SK-N-SH (cell line): ENCODE results near the gene PSMD7. TPM values are rescaled to one million over a fixed set of nuclear protein-coding genes. Genes with fewer than 3 reads are reported as not detected.

ENCODE experiments used
- CTCF ChIA-PET: fragments of 300-600, 350-600 bp; formaldehyde crosslinking; extraction: SDS; loops from one replicate; lab custom pipeline; 2021; lab: Yijun Ruan, JAX
- POLR2A ChIA-PET: fragments of 350-600 bp; sonication (Branson Sonifier 250); formaldehyde crosslinking; extraction: SDS; loops from one replicate; lab custom pipeline; 2020; ENCODE audit warnings: antibody characterized with exemption, inconsistent platforms; lab: Yijun Ruan, JAX
- DNase-seq: peaks from one replicate; pipeline ENCODE4 v3.0.0; 2012
- H2AFZ ChIP-seq: fragments of 200-600 bp; sonication (generic); 2 replicates; pipeline ENCODE4 v1.8.1; 2016; ENCODE audit warnings: antibody characterized with exemption, mild to moderate bottlenecking, low read depth
- H3F3A ChIP-seq: fragments of 200-600 bp; sonication (generic); replicated peaks from 2 replicates; pipeline ENCODE3; 2016; ENCODE audit warnings: antibody characterized with exemption, mild to moderate bottlenecking; ENCODE audit not compliant: insufficient read depth
- H3K27ac ChIP-seq, 2 experiments: fragments of 200-500 bp in 1 of 2; fragments of 200-600 bp in 1 of 2; sonication (Bioruptor generic) in 1 of 2; sonication (generic), shearing (Covaris generic) in 1 of 2; 2 replicates each; pipeline versions ENCODE4 v1.5.1 to v1.6.1; 2014 to 2016; ENCODE audit warnings: low read depth in 2 of 2, inconsistent platforms in 1 of 2, low read length in 1 of 2, mild to moderate bottlenecking in 1 of 2, mixed read lengths in 1 of 2
- H3K27me3 ChIP-seq: fragments of 200-600 bp; sonication (generic), shearing (Covaris generic); 2 replicates; pipeline ENCODE4 v1.6.1; 2016; ENCODE audit warnings: mixed run types; ENCODE audit not compliant: insufficient read depth
- H3K36me3 ChIP-seq, 2 experiments: fragments of 200-500 bp in 1 of 2; fragments of 200-600 bp in 1 of 2; sonication (Bioruptor generic) in 1 of 2; sonication (generic) in 1 of 2; replicated peaks in 1 of 2; 2 replicates each; pipeline versions ENCODE3 to v1.5.1; 2014 to 2016; ENCODE audit warnings: low read length in 1 of 2, mild to moderate bottlenecking in 1 of 2; ENCODE audit not compliant: insufficient read depth in 2 of 2, control insufficient read depth in 1 of 2
- H3K4me1 ChIP-seq, 2 experiments: fragments of 200-500 bp in 1 of 2; fragments of 200-600 bp in 1 of 2; sonication (Bioruptor generic) in 1 of 2; sonication (generic), shearing (Covaris generic) in 1 of 2; 2 replicates each; pipeline versions ENCODE4 v1.5.1 to v1.6.1; 2014 to 2016; ENCODE audit warnings: low read depth in 1 of 2, low read length in 1 of 2, mixed run types in 1 of 2; ENCODE audit not compliant: insufficient read depth in 2 of 2, control insufficient read depth in 1 of 2
- H3K4me2 ChIP-seq: fragments of 200-600 bp; sonication (generic), shearing (Covaris generic); 2 replicates; pipeline ENCODE4 v1.6.1; 2017; ENCODE audit warnings: mixed run types
- H3K4me3 ChIP-seq, 2 experiments: fragments of 200-500 bp in 1 of 2; fragments of 200-600 bp in 1 of 2; sonication (Bioruptor generic) in 1 of 2; sonication (generic), shearing (Covaris generic) in 1 of 2; 2 replicates each; pipeline versions ENCODE4 v1.5.1 to v1.8.1; 2014 to 2016; ENCODE audit warnings: low read depth in 2 of 2, inconsistent platforms in 1 of 2, low read length in 1 of 2, mild to moderate bottlenecking in 1 of 2, mixed read lengths in 1 of 2, moderate library complexity in 1 of 2
- H3K79me2 ChIP-seq: fragments of 200-600 bp; sonication (generic); 2 replicates; pipeline ENCODE4 v1.8.1; 2017; ENCODE audit warnings: mild to moderate bottlenecking; ENCODE audit not compliant: insufficient read depth
- H3K9ac ChIP-seq: fragments of 200-600 bp; sonication (generic); 2 replicates; pipeline ENCODE4 v1.6.1; 2017; ENCODE audit warnings: mixed run types
- H3K9me2 ChIP-seq: fragments of 200-600 bp; sonication (generic); 2 replicates; pipeline ENCODE4 v1.6.1; 2017; ENCODE audit warnings: mixed run types
- H3K9me3 ChIP-seq: fragments of 200-600 bp; sonication (generic); 2 replicates; pipeline ENCODE4 v1.6.1; 2017; ENCODE audit warnings: mixed run types, mild to moderate bottlenecking, moderate library complexity
- H4K20me1 ChIP-seq: fragments of 200-600 bp; sonication (generic); 2 replicates; pipeline ENCODE4 v1.6.1; 2017; ENCODE audit warnings: mild to moderate bottlenecking, mixed run types; ENCODE audit not compliant: insufficient read depth
- FOXJ3 ChIP-seq: sonication (generic); formaldehyde crosslinking; IDR thresholded peaks from 2 replicates; pipeline ENCODE4 v1.5.1; 2020; ENCODE audit warnings: mild to moderate bottlenecking, missing genetic modification reagents
- FOXM1 ChIP-seq: IDR thresholded peaks from 2 replicates; pipeline ENCODE4 v1.4.0; 2012; ENCODE audit warnings: low read depth, mild to moderate bottlenecking
- MEF2A ChIP-seq: IDR thresholded peaks from 2 replicates; pipeline ENCODE4 v1.4.0; 2012; ENCODE audit warnings: low read depth, borderline replicate concordance
- NRF1 ChIP-seq: IDR thresholded peaks from 2 replicates; pipeline ENCODE4 v1.6.1; 2012; ENCODE audit warnings: low read depth, mild to moderate bottlenecking, low read length
- RCOR1 ChIP-seq: fragments of 150-350 bp; IDR thresholded peaks from 2 replicates; pipeline ENCODE4 v1.6.1; 2017; ENCODE audit warnings: antibody characterized with exemption, low read length
- SMC3 ChIP-seq: IDR thresholded peaks from 2 replicates; pipeline ENCODE4 v1.6.1; 2012; ENCODE audit warnings: low read depth, low read length, improper control_type of control experiment
- TAF1 ChIP-seq: IDR thresholded peaks from 2 replicates; pipeline ENCODE4 v1.6.1; 2012; ENCODE audit warnings: low read depth, mild to moderate bottlenecking, low read length, moderate library complexity, borderline replicate concordance
- YY1 ChIP-seq: IDR thresholded peaks from 2 replicates; pipeline ENCODE4 v1.4.0; 2012; ENCODE audit warnings: low read depth, mild to moderate bottlenecking
- WGBS: methylation state at CpG from one replicate; pipeline ENCODE4 v1.1.6; 2017; ENCODE audit warnings: low lambda C conversion rate; 5-methylcytosine and 5-hydroxymethylcytosine counted together
- polyA plus RNA-seq, 3 experiments: library from polyadenylated mRNA; depleted of rRNA; stranded (reverse); fragments of >200 nt; gene quantifications; 2 replicates each; pipeline ENCODE4 v1.2.3, GENCODE V29; 2012
- TF ChIP-seq, protein P1 (sequence below): fragments of 150-350 bp; IDR thresholded peaks from 2 replicates; pipeline ENCODE4 v1.6.1; 2016; ENCODE audit warnings: mild to moderate bottlenecking, low read depth, low read length
- TF ChIP-seq, protein P2 (sequence below): IDR thresholded peaks from 2 replicates; pipeline ENCODE4 v1.6.1; 2012; ENCODE audit warnings: mild to moderate bottlenecking, low read depth, low read length, moderate library complexity

Gene PSMD7
- polyA plus RNA-seq, 1 of the 3 experiments (the other 2 are of a cell fraction), result 142 TPM

DNA sequence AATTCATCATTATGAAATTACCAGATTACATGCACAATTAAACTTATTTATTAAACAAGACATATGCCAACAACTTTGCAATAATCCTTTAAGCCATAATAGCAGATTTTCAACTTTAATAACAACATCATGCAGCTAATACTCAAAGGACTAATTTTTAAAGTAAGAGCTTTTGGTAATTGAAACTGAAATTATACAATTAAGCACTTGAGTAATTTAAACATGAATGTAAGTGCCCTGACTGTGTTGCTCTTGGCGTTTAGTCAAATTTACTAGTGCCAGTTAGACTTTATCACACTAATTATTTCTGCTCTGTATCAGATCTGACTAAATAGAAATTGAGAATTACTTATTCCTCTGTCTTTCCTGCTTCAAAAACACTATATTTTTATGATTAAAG, 46.8 kb upstream of the PSMD7 start (continued):
- no peak for TF ChIP-seq FOXJ3 (CRISPR knock-in tag)
- no peak for TF ChIP-seq SMC3
- TF ChIP-seq MEF2A, result no peak
- no peak for TF ChIP-seq RCOR1
- TF ChIP-seq FOXM1, result no peak

DNA sequence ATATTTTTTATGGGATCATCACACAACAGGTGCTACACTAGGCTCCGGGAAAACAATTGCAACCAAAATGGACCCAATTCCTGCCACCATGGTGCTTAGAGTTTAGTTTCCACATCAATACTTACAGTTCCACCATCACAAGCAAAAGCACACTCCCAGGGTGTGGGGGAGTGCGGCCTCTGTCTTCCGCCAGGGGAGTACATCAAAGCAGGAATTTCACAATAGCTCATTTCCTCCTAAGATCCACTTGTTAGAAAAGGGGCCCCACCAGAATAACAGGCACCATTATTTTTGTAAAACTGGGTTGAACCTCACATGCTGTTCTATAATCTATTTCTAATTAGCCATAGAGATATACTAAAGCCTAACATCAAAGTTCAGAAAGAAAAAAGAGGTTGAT, 44.3 kb upstream of the PSMD7 start:
- Histone ChIP-seq H3K9me3 (no peaks in the 10 kb centered on the region), H3F3A (no peaks in the 10 kb centered on the region), H3K4me2 (no peak overlapping the region), H3K9ac (no peak overlapping the region), H3K27ac (no peak overlapping the region), H2AFZ (no peak overlapping the region), H3K4me1 (no peaks in the 10 kb centered on the region; a peak in 1 of 4 replicates), H3K36me3 (no peaks in the 10 kb centered on the region), H4K20me1 (no peaks in the 10 kb centered on the region), H3K79me2 (no peaks in the 10 kb centered on the region), H3K9me2 (no peaks in the 10 kb centered on the region), H3K27me3 (no peaks in the 10 kb centered on the region), H3K4me3 (no peak overlapping the region)
- POLR2A ChIA-PET, result no interaction called here
- DNase-seq, result no peak
- WGBS, result 49% methylated on average over 3 of the region's 3 CpGs
- TF ChIP-seq SMC3 (no peak), TAF1 (no peak), YY1 (no peak), NRF1 (no peak)
- TF ChIP-seq, protein P1, sequence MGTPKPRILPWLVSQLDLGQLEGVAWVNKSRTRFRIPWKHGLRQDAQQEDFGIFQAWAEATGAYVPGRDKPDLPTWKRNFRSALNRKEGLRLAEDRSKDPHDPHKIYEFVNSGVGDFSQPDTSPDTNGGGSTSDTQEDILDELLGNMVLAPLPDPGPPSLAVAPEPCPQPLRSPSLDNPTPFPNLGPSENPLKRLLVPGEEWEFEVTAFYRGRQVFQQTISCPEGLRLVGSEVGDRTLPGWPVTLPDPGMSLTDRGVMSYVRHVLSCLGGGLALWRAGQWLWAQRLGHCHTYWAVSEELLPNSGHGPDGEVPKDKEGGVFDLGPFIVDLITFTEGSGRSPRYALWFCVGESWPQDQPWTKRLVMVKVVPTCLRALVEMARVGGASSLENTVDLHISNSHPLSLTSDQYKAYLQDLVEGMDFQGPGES, result no peak
- TF ChIP-seq, protein P2, sequence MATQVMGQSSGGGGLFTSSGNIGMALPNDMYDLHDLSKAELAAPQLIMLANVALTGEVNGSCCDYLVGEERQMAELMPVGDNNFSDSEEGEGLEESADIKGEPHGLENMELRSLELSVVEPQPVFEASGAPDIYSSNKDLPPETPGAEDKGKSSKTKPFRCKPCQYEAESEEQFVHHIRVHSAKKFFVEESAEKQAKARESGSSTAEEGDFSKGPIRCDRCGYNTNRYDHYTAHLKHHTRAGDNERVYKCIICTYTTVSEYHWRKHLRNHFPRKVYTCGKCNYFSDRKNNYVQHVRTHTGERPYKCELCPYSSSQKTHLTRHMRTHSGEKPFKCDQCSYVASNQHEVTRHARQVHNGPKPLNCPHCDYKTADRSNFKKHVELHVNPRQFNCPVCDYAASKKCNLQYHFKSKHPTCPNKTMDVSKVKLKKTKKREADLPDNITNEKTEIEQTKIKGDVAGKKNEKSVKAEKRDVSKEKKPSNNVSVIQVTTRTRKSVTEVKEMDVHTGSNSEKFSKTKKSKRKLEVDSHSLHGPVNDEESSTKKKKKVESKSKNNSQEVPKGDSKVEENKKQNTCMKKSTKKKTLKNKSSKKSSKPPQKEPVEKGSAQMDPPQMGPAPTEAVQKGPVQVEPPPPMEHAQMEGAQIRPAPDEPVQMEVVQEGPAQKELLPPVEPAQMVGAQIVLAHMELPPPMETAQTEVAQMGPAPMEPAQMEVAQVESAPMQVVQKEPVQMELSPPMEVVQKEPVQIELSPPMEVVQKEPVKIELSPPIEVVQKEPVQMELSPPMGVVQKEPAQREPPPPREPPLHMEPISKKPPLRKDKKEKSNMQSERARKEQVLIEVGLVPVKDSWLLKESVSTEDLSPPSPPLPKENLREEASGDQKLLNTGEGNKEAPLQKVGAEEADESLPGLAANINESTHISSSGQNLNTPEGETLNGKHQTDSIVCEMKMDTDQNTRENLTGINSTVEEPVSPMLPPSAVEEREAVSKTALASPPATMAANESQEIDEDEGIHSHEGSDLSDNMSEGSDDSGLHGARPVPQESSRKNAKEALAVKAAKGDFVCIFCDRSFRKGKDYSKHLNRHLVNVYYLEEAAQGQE, result no peak
- CTCF ChIA-PET, result interaction anchor here (1.5 to 3.3 kb wide), 4 partner anchors 10 to 26 kb away, joined by 3 to 17 read pairs (median 10); no protein-coding TSS in a partner anchor
